Common myeloid progenitor, CD34-positive (primary cell): ENCODE measurements around the gene MRPL14.

Experiments used
- CTCF ChIA-PET: fragments of 350-600 bp; sonication (Branson Sonifier 250); formaldehyde crosslinking; loops from one replicate; lab custom pipeline; 2021; ENCODE audit warnings: antibody characterized with exemption; lab: Charles Lee
- POLR2A ChIA-PET: fragments of 350-600 bp; sonication (Branson Sonifier 250); formaldehyde crosslinking; loops from one replicate; lab custom pipeline; 2021; ENCODE audit warnings: antibody characterized with exemption; lab: Charles Lee
- DNase-seq, 3 donors: peaks; one replicate each; pipeline versions ENCODE4 v3.0.0 to v3.0.0-alpha.2; 2013
- H3K27ac ChIP-seq, 2 experiments: 1 replicate in 1 of 2; 2 replicates in 1 of 2; pipeline ENCODE4 v1.7.0; 2013; ENCODE audit warnings: inconsistent platforms in 2 of 2, low read length in 2 of 2, mild to moderate bottlenecking in 2 of 2, low read depth in 1 of 2, moderate library complexity in 1 of 2; ENCODE audit not compliant: severe bottlenecking in 2 of 2, insufficient read depth in 1 of 2, poor library complexity in 1 of 2
- H3K27me3 ChIP-seq, 5 experiments: replicated peaks in 2 of 5; 1 replicate in 3 of 5; 2 replicates in 2 of 5; pipeline versions ENCODE4 v1.6.1 to v1.7.0; 2013; ENCODE audit warnings: low read length in 4 of 5, mild to moderate bottlenecking in 2 of 5, moderate library complexity in 2 of 5, inconsistent platforms in 1 of 5; ENCODE audit not compliant: insufficient read depth in 5 of 5, control insufficient read depth in 4 of 5
- H3K36me3 ChIP-seq, 4 experiments: 1 replicate in 2 of 4; 2 replicates in 2 of 4; pipeline versions ENCODE4 v1.6.1 to v1.7.0; 2013; ENCODE audit warnings: low read length in 3 of 4, control low read depth in 1 of 4, mild to moderate bottlenecking in 1 of 4; ENCODE audit not compliant: control insufficient read depth in 4 of 4, insufficient read depth in 4 of 4
- H3K4me1 ChIP-seq, 4 experiments: 1 replicate in 3 of 4; 2 replicates in 1 of 4; pipeline versions ENCODE4 v1.6.1 to v1.7.1; 2013; ENCODE audit warnings: low read length in 3 of 4, mild to moderate bottlenecking in 3 of 4, control low read depth in 1 of 4, inconsistent platforms in 1 of 4, moderate library complexity in 1 of 4; ENCODE audit not compliant: control insufficient read depth in 4 of 4, insufficient read depth in 4 of 4; ENCODE audit errors: control extremely low read depth in 1 of 4
- H3K4me3 ChIP-seq, 7 experiments: 1 replicate in 4 of 7; 2 replicates in 3 of 7; pipeline versions ENCODE4 v1.5.1 to v1.7.0; 2013; ENCODE audit warnings: mild to moderate bottlenecking in 7 of 7, low read length in 6 of 7, moderate library complexity in 6 of 7, inconsistent platforms in 2 of 7, low read depth in 2 of 7, control low read depth in 1 of 7; ENCODE audit not compliant: insufficient read depth in 4 of 7, control insufficient read depth in 1 of 7; ENCODE audit errors: extremely low read depth in 1 of 7
- H3K9me3 ChIP-seq, 5 experiments: 1 replicate in 4 of 5; 2 replicates in 1 of 5; pipeline versions ENCODE4 v1.6.1 to v1.7.1; 2013; ENCODE audit warnings: low read length in 4 of 5, mild to moderate bottlenecking in 2 of 5, inconsistent platforms in 1 of 5, low read depth in 1 of 5, moderate library complexity in 1 of 5; ENCODE audit not compliant: control insufficient read depth in 4 of 5, insufficient read depth in 2 of 5; ENCODE audit errors: control extremely low read depth in 1 of 5
- WGBS: methylation state at CpG from one replicate; pipeline ENCODE4 v1.1.5; 2013; ENCODE audit not compliant: insufficient coverage; 5-methylcytosine and 5-hydroxymethylcytosine counted together

MRPL14 gene

DNA sequence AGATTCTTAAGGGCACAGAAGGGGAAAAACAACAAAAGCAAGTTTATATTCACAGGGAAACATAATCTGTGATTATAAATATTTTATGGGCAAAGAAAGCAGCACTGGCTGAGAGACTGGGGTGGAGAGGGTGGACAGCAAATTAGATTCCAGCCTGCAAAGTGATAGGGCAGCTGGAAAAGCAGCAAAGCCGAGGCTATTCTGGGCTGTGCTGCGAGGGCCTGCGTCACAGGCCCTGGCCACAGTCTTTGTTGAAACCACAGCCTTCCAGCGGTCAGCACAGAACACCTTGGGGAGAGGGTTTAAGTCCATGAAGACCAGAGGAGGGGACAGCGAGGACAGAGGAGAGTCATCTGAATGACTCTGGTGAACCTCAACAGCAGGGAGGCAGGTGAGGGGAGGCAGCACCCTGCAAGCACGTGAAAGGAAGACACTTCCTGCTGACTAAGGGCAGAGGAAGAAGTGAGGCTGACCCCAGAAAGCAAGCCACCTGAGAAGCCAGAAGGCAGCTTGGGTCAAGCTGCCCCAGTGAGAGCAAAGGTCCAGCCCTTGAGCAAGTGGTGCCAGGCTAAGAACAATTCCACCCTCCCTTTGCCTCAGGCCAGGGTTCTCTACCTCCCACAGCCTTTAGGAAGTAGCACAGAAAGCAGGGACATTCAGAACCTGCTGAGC is 17.1 kb downstream of the MRPL14 start:
- DNase-seq, result no peak
- Histone ChIP-seq H3K27ac (no peak overlapping the region), H3K9me3 (no peaks in the 10 kb centered on the region), H3K4me3 (no peak overlapping the region), H3K27me3 (no peaks in the 10 kb centered on the region), H3K36me3 (peaks cover 20 to 72% (median 47%) of the 10 kb centered on the region in 4 experiments), H3K4me1 (peaks cover 0 to under 1% (median 0%) of the 10 kb centered on the region in 4 experiments)
- CTCF ChIA-PET, result interaction anchor here (0.8 to 12.6 kb wide), 2 partner anchors 11 to 59 kb away, joined by 3 to 128 read pairs; no protein-coding TSS in a partner anchor
- WGBS, result 90% methylated on average over 6 of the region's 6 CpGs
- POLR2A ChIA-PET, result no interaction called here

DNA sequence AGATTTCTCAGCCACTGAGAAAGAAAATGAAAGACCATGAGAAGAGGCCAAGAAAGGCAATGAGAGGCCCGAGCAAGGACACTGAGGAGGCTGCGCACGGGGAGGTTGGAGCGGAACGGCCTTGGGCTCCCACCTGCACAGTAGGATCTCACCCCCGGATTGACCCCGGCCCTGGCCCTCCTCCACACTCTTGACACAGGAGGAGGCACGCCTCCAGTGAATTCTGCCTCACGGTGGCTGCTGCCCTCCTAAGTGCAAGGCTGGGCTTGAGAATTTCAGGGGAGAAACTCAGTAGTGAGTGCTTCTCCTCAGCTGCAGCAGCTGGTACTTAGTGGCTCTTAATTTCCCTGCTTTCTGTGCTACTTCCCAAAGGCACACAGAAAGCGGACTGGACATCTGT is 18.0 kb downstream of the MRPL14 start:
- peaks cover 19 to 75% (median 49%) of the 10 kb centered on the region in 4 experiments for H3K36me3 ChIP-seq
- CTCF ChIA-PET, result interaction anchor here (0.8 to 12.6 kb wide), 2 partner anchors 11 to 60 kb away, joined by 3 to 128 read pairs; no protein-coding TSS in a partner anchor
- whole genome bisulfite sequencing, result 96% methylated on average over 10 of the region's 10 CpGs

GRCh38 chr6:44108471-44108870 is 18.8 kb downstream of the MRPL14 start:
- CTCF ChIA-PET, result interaction anchor here (1.1 to 12.6 kb wide), 4 partner anchors 10 to 54 kb away, joined by 3 to 128 read pairs (median 4); no protein-coding TSS in a partner anchor

More for the DNA sequence above, 18.0 kb downstream of the MRPL14 start:
- POLR2A ChIA-PET, result no interaction called here
- H3K4me1 ChIP-seq, result peaks cover 0 to 2% (median 0%) of the 10 kb centered on the region in 4 experiments
- H3K27me3 ChIP-seq, result no peaks in the 10 kb centered on the region
- no peak overlapping the region for H3K27ac ChIP-seq
- no peaks in the 10 kb centered on the region for H3K9me3 ChIP-seq
- DNase-seq, result no peak
- no peak overlapping the region for H3K4me3 ChIP-seq

DNA sequence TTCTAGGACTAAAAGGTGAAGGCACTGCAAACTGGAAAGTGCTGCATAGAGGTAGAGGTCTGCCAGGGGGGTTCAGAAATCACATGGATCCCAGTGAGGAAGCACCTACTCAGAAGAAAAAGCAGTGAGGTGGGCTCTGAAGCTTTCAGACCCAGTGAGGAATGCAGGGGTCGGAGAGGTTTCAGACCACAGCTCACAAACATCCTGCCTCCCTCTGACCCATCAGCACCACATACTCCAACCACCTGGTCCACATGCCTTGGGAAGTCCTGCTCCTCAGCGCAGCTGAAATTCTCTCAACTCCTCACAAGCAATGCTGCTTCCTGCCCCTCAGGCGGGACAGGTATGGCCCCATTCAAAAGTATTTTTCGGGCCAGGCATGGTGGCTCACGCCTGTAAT is 20.2 kb downstream of the MRPL14 start:
- no peaks in the 10 kb centered on the region for H3K27me3 ChIP-seq
- 90% methylated on average over 2 of the region's 5 CpGs for WGBS
- H3K4me1 ChIP-seq, result peaks cover 0 to 4% (median 0%) of the 10 kb centered on the region in 4 experiments
- no peak overlapping the region for H3K4me3 ChIP-seq
- no peak overlapping the region for H3K27ac ChIP-seq
- ChIA-PET CTCF (interaction anchor here (1.0 to 12.6 kb wide), 4 partner anchors 8 to 47 kb away, joined by 3 to 128 read pairs (median 4); no protein-coding TSS in a partner anchor), POLR2A (no interaction called here)
- H3K36me3 ChIP-seq, result peaks cover 13 to 69% (median 42%) of the 10 kb centered on the region in 4 experiments
- no peaks in the 10 kb centered on the region for H3K9me3 ChIP-seq
- no peak for DNase-seq

More at GRCh38 chr6:44108471-44108870, 18.8 kb downstream of the MRPL14 start:
- H3K4me1 ChIP-seq, result peaks cover 0 to 2% (median 0%) of the 10 kb centered on the region in 4 experiments
- POLR2A ChIA-PET, result no interaction called here
- no peaks in the 10 kb centered on the region for H3K27me3 ChIP-seq
- DNase-seq, result no peak
- WGBS, result no CpG with 5 or more reads among the region's 1 CpG
- H3K4me3 ChIP-seq, result no peak overlapping the region
- H3K36me3 ChIP-seq, result peaks cover 15 to 75% (median 49%) of the 10 kb centered on the region in 4 experiments
- no peak overlapping the region for H3K27ac ChIP-seq
- H3K9me3 ChIP-seq, result no peaks in the 10 kb centered on the region

GRCh38 chr6:44105993-44106740 is 21.1 kb downstream of the MRPL14 start:
- POLR2A ChIA-PET, result no interaction called here
- 100% methylated on average over 1 of the region's 3 CpGs for WGBS
- H3K27me3 ChIP-seq, result no peaks in the 10 kb centered on the region
- H3K27ac ChIP-seq, result no peak overlapping the region
- DNase-seq, result no peak
- peaks cover 0 to 10% (median 0%) of the 10 kb centered on the region in 4 experiments for H3K4me1 ChIP-seq
- no peaks in the 10 kb centered on the region for H3K9me3 ChIP-seq
- CTCF ChIA-PET, result interaction anchor here (0.9 to 1.5 kb wide), 4 partner anchors 8 to 48 kb away, joined by 3 to 6 read pairs (median 4); no protein-coding TSS in a partner anchor
- no peak overlapping the region for H3K4me3 ChIP-seq
- peaks cover 8 to 60% (median 33%) of the 10 kb centered on the region in 4 experiments for H3K36me3 ChIP-seq

GRCh38 chr6:44105146-44105545 is 22.1 kb downstream of the MRPL14 start:
- H3K36me3 ChIP-seq, result peaks cover 8 to 50% (median 25%) of the 10 kb centered on the region in 4 experiments
- WGBS, result 75% methylated on average over 6 of the region's 7 CpGs
- ChIA-PET POLR2A (no interaction called here), CTCF (no interaction called here)
- no peak overlapping the region for H3K4me3 ChIP-seq
- H3K4me1 ChIP-seq, result peaks cover 0 to 10% (median 0%) of the 10 kb centered on the region in 4 experiments
- no peak for DNase-seq
- H3K27ac ChIP-seq, result no peak overlapping the region
- H3K9me3 ChIP-seq, result no peaks in the 10 kb centered on the region
- H3K27me3 ChIP-seq, result no peaks in the 10 kb centered on the region
